GM23248 (cell line): ENCODE results near the gene PACSIN1. TPM values are rescaled to one million over a fixed set of nuclear protein-coding genes. Genes with fewer than 3 reads are reported as not detected.

ENCODE experiments used
- DNase-seq: peaks from one replicate; pipeline ENCODE4 v3.0.0-alpha.2; 2015
- H2AFZ ChIP-seq: fragments of 200-600 bp; sonication (generic); 2 replicates; pipeline ENCODE4 v1.6.1; 2016; ENCODE audit warnings: antibody characterized with exemption
- H3F3A ChIP-seq: fragments of 200-600 bp; sonication (generic); 2 replicates; pipeline ENCODE4 v1.6.1; 2016; ENCODE audit warnings: mild to moderate bottlenecking, antibody characterized with exemption, mixed run types; ENCODE audit not compliant: insufficient read depth
- H3K27ac ChIP-seq: fragments of 200-600 bp; sonication (generic); 2 replicates; pipeline ENCODE4 v1.5.1; 2016; ENCODE audit warnings: mild to moderate bottlenecking
- H3K27me3 ChIP-seq: fragments of 200-600 bp; sonication (generic); replicated peaks from 2 replicates; pipeline ENCODE4 v1.6.1; 2016; ENCODE audit warnings: mild to moderate bottlenecking; ENCODE audit not compliant: insufficient read depth
- H3K36me3 ChIP-seq: fragments of 200-600 bp; sonication (generic); 2 replicates; pipeline ENCODE4 v1.6.1; 2016; ENCODE audit warnings: low read depth, mild to moderate bottlenecking
- H3K4me1 ChIP-seq: fragments of 200-600 bp; sonication (generic); 2 replicates; pipeline ENCODE4 v1.6.1; 2016; ENCODE audit warnings: mild to moderate bottlenecking; ENCODE audit not compliant: insufficient read depth
- H3K4me2 ChIP-seq: fragments of 200-600 bp; sonication (generic); one replicate; pipeline ENCODE4 v1.6.1; 2016; ENCODE audit warnings: mild to moderate bottlenecking; ENCODE audit not compliant: unreplicated experiment
- H3K4me3 ChIP-seq: fragments of 200-600 bp; sonication (generic); 2 replicates; pipeline ENCODE4 v1.5.1; 2016; ENCODE audit warnings: mild to moderate bottlenecking
- H3K79me2 ChIP-seq: fragments of 200-600 bp; sonication (generic); 2 replicates; pipeline ENCODE4 v1.6.1; 2016; ENCODE audit warnings: mild to moderate bottlenecking; ENCODE audit not compliant: insufficient read depth
- H3K9ac ChIP-seq: fragments of 200-600 bp; sonication (generic); 2 replicates; pipeline ENCODE4 v1.6.1; 2016; ENCODE audit warnings: mild to moderate bottlenecking
- H3K9me2 ChIP-seq: fragments of 200-600 bp; sonication (generic); 2 replicates; pipeline ENCODE4 v1.6.1; 2016; ENCODE audit warnings: mixed run types, mild to moderate bottlenecking, moderate library complexity; ENCODE audit not compliant: insufficient read depth
- H3K9me3 ChIP-seq: fragments of 200-600 bp; sonication (generic); one replicate; pipeline ENCODE4 v1.6.1; 2017; ENCODE audit warnings: low read depth
- H4K20me1 ChIP-seq: fragments of 200-600 bp; sonication (generic); 2 replicates; pipeline ENCODE4 v1.6.0; 2016; ENCODE audit not compliant: insufficient read depth
- EZH2 ChIP-seq: fragments of 200-600 bp; sonication (generic); IDR thresholded peaks from 2 replicates; pipeline ENCODE4 v1.6.1; 2018; ENCODE audit warnings: antibody characterized with exemption, mild to moderate bottlenecking; ENCODE audit not compliant: insufficient read depth, poor library complexity, severe bottlenecking
- EZH2phosphoT487 ChIP-seq: fragments of 200-600 bp; sonication (generic); IDR thresholded peaks from 2 replicates; pipeline ENCODE4 v1.6.1; 2018; ENCODE audit warnings: antibody characterized with exemption, moderate library complexity, mild to moderate bottlenecking, low read depth; ENCODE audit not compliant: insufficient read depth
- WGBS, 2 experiments: methylation state at CpG; one replicate each; pipeline ENCODE4 v1.1.6; 2015 to 2017; ENCODE audit warnings: low lambda C conversion rate in 2 of 2, low coverage in 1 of 2; ENCODE audit errors: missing lambda C conversion rate in 2 of 2; 5-methylcytosine and 5-hydroxymethylcytosine counted together
- in situ Hi-C: fragments of 300-500 bp; cut with MboI; formaldehyde crosslinking; loops from 2 replicates; pipeline ENCODE4 v1.15.0; 2020
- polyA plus RNA-seq: library from polyadenylated mRNA; unstranded; fragments of >200 nt; fragmentation: Nextera tagmentation; extraction: Ambion mirVana; gene quantifications from 2 replicates; pipeline ENCODE4 v1.2.1, GENCODE V29; 2016
- total RNA-seq: library from RNA; depleted of rRNA; stranded (reverse); fragments of >200 nt; shearing (Covaris generic); gene quantifications from 2 replicates; pipeline ENCODE4 v1.2.3, GENCODE V29; 2014

PACSIN1 gene
- total and polyA plus RNA-seq, 2 experiments from 2014 or later, result not detected

DNA sequence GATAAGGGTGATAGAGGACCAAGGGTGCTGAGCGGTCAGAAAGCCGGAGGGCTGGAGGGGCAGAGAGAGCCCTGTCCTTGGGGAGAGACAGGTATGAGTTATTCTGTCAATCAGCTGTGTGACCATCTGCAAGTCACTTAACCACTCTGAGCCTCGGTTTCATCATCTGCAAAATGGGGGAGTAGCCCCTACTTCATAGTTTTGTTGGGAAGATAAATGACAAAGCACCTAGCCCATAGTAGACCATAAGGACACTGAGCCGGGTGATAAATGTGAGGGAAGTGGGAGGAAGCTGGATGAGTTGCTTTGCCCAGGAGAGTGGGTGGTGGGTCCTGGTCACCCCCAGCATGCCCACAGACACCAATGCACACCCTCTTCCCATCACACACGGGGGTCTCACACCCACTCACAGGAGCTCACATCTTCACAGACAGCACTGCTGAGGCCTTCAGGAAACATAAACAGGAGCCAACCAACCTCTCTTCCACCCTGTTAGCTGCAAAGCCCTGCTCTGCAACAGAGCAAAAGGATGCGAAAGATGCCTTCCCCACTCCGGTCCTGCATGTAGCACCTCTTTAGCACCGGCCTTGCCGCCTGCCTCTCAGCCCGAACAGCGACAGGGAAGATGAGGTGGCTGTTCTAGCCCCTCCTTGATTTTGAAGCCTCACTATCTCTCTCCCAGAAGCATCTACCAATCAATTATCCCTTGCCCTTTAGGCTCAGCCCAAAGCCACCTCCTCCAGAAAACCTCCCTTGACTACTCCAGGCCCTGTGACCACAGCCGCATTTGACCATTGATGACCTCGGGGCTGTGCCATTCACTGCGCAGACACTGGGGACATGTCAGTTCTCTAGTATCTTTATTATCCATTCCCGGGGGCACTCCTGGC, 71.3 kb downstream of the PACSIN1 start:
- no peak overlapping the region for H3K27ac ChIP-seq
- H3K4me3 ChIP-seq, result no peak overlapping the region
- no peaks in the 10 kb centered on the region for H3K9me2 ChIP-seq
- H3K36me3 ChIP-seq, result no peaks in the 10 kb centered on the region
- H3K27me3 ChIP-seq, result no peaks in the 10 kb centered on the region
- TF ChIP-seq EZH2phosphoT487 (no peak), EZH2 (no peak)
- H3K4me1 ChIP-seq, result no peaks in the 10 kb centered on the region
- no peak overlapping the region for H3K4me2 ChIP-seq
- H3K79me2 ChIP-seq, result no peaks in the 10 kb centered on the region
- H3F3A ChIP-seq, result no peaks in the 10 kb centered on the region
- no peak for DNase-seq
- no peaks in the 10 kb centered on the region for H3K9me3 ChIP-seq
- H4K20me1 ChIP-seq, result no peaks in the 10 kb centered on the region
- in situ Hi-C loops, result no loop called here
- H2AFZ ChIP-seq, result no peak overlapping the region
- no peak overlapping the region for H3K9ac ChIP-seq
- WGBS, 2 experiments, result 78 to 81% methylated on average over 15 of the region's 15 CpGs

DNA sequence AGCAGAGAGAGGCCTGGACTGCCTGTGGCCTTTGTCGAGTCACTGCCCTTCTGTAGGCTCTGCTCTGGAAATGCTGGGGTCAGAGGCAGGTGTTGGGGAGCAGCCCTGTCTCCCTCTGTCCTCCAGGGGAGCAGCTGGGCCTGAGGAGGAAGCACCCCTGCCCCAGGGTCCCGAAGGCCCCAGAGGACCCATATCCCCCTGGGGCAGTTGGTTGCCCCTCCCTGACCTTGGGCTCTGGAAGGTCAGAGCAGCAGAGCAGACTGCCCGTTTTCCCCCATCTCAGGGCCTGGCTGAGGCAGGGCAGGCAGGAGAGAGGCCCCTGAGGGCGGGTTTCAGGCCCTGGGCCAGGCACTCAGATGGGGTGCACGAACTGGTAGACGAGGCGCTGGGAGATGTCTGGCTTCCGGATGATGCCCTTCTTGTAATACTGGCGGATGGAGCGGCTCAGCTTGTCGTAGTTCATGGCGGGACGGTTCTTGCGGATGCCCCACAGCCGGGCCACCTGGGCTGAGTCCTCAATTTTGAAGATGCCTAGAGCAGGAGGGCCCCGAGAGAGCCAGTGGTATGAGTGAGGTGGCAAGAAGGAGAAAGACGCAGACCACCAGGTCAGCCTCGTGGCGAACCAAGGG, 72.2 kb downstream of the PACSIN1 start:
- H3K27me3 ChIP-seq, result no peaks in the 10 kb centered on the region
- in situ Hi-C loops, result no loop called here
- no peaks in the 10 kb centered on the region for H3K9me3 ChIP-seq
- no peak for DNase-seq
- H3K36me3 ChIP-seq, result no peaks in the 10 kb centered on the region
- no peak overlapping the region for H3K9ac ChIP-seq
- H4K20me1 ChIP-seq, result no peaks in the 10 kb centered on the region
- H3K4me3 ChIP-seq, result no peak overlapping the region
- H3F3A ChIP-seq, result no peaks in the 10 kb centered on the region
- H2AFZ ChIP-seq, result no peak overlapping the region
- H3K79me2 ChIP-seq, result no peaks in the 10 kb centered on the region
- no peaks in the 10 kb centered on the region for H3K9me2 ChIP-seq
- H3K4me1 ChIP-seq, result no peaks in the 10 kb centered on the region
- H3K27ac ChIP-seq, result no peak overlapping the region
- no peak overlapping the region for H3K4me2 ChIP-seq
- TF ChIP-seq EZH2phosphoT487 (no peak), EZH2 (no peak)
- 71 to 74% methylated on average over 19 of the region's 19 CpGs for WGBS, 2 experiments

DNA sequence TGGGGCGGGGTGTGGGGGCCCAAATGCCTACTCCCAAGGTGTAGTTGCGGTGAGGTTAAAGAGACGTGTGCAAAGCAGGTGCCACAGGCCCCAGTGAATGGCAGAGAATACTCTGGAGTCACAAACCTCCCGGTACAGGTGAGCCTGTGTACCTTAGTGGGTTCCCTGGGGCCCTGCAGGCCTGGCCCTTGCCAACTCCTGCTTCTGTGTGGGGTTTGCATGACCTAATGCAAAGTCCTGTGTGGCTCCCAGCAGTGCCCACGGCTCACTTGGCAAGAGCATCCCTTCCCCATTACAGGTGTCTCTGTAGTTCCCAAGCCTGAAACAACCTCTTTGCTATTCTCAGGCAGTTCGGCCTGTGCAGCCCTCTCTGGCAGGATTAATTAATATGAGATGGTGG, 72.7 kb downstream of the PACSIN1 start:
- H3F3A ChIP-seq, result no peaks in the 10 kb centered on the region
- no peak overlapping the region for H3K4me3 ChIP-seq
- TF ChIP-seq EZH2 (no peak), EZH2phosphoT487 (no peak)
- WGBS, 2 experiments, result 56% methylated on average over 6 of the region's 6 CpGs
- no peak overlapping the region for H3K4me2 ChIP-seq
- no peaks in the 10 kb centered on the region for H3K36me3 ChIP-seq
- no peak for DNase-seq
- H3K79me2 ChIP-seq, result no peaks in the 10 kb centered on the region
- no peak overlapping the region for H3K27ac ChIP-seq
- H3K9me3 ChIP-seq, result no peaks in the 10 kb centered on the region
- H3K9ac ChIP-seq, result no peak overlapping the region
- H3K4me1 ChIP-seq, result no peaks in the 10 kb centered on the region
- H3K27me3 ChIP-seq, result no peaks in the 10 kb centered on the region
- H4K20me1 ChIP-seq, result no peaks in the 10 kb centered on the region
- in situ Hi-C loops, result no loop called here
- H3K9me2 ChIP-seq, result no peaks in the 10 kb centered on the region
- no peak overlapping the region for H2AFZ ChIP-seq

DNA sequence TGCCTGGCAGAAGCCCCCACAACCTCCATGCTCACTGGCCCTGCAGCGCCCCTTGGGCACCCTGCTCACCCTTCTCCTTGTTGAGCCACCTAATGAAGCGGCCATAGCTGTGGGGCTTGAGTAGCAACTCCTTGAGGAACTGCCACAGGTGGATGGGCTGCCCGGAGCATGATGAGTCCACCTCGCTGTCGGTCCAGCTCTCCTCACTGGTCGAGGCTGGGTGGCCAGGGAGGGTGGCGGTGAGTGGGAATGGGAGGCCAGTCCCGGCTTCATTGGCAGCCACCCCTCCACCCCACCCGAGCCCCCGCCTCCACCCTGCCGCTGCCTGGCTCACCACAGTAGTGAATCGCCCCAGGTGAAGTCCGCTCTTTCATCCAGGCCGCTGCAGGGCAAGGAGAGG, 73.3 kb downstream of the PACSIN1 start:
- 61 to 62% methylated on average over 7 to 14 of the region's 14 CpGs for WGBS, 2 experiments
- Histone ChIP-seq H3K9me3 (no peaks in the 10 kb centered on the region), H3K27ac (no peak overlapping the region), H3F3A (no peaks in the 10 kb centered on the region), H4K20me1 (no peaks in the 10 kb centered on the region), H3K4me1 (no peaks in the 10 kb centered on the region), H3K9me2 (no peaks in the 10 kb centered on the region), H3K4me3 (no peak overlapping the region), H3K27me3 (no peaks in the 10 kb centered on the region), H3K4me2 (no peak overlapping the region), H3K79me2 (no peaks in the 10 kb centered on the region), H2AFZ (no peak overlapping the region), H3K36me3 (no peaks in the 10 kb centered on the region), H3K9ac (no peak overlapping the region)
- no peak for DNase-seq
- in situ Hi-C loops, result no loop called here
- TF ChIP-seq EZH2, result no peak
- no peak for TF ChIP-seq EZH2phosphoT487
